Superior temporal gyrus (tissue), 1 donor: ENCODE results near the gene FBP2.
"Not testable (repeated sequence)": the region's sequence is repeated elsewhere in the genome, so short reads cannot be mapped to it uniquely, and the experiment has no call there.

ENCODE experiments used
- DNase-seq: peaks from one replicate; pipeline ENCODE4 v3.0.0-alpha.2; 2016; ENCODE audit errors: extremely low spot score

Gene FBP2

DNA sequence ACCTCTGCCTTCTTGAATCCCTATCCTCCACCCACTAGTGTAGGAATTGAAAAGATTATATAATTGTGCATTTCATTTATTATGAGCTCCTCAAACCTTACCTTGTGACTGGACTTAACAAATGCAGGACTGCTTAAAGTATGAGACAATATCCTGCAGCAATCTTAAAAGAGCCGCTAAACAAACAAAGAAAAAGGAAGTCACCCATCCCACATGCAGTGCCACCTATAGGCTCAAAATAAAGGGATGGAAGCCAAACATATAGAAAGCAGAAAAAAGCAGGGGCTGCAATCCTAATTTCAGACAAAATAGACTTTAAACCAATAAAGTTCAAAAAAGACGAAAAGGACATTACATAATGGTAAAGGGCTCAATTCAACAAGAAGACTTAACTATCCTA, 30.1 kb downstream of the FBP2 start:
- DNase-seq = no peak

DNA sequence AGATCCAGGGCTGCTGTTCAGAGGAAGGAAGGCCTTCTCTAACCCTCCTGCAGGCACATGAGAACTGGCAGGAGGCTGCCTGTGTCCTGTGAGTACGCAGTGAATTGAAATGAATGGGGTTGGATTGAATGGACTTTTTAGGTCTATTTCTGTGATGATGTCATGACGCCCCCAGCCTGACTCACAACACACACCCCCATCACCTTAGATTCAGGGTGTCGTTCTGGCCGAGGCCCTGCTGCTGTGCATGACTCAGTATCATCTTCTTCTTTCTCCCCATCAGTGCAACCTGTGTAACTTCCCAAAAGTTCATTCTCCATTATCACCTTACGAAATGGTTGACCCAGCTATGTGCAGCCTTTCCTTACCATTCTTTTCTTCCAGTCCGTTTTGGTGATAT, 33.4 kb downstream of the FBP2 start:
- DNase-seq = no peak

DNA sequence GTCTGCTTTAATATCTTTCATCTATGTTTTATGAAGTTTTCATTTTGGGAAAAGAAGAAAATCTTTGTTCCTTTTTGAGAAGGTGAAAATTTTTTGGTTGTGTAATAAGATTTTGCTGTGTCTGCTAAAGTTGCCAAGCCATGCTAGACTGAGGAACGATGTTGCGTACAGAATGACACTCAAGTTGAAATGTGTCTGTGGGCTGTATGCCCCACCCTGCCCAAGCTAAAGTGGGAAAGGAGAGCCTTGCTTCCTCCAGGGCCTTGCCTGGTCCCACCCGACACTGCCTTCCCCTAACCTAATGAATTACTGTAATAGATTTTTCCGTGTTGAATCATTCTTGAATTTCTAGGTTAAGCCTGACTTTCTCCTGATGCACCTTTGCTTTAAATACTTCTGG, 36.2 kb downstream of the FBP2 start:
- DNase-seq = no peak

DNA sequence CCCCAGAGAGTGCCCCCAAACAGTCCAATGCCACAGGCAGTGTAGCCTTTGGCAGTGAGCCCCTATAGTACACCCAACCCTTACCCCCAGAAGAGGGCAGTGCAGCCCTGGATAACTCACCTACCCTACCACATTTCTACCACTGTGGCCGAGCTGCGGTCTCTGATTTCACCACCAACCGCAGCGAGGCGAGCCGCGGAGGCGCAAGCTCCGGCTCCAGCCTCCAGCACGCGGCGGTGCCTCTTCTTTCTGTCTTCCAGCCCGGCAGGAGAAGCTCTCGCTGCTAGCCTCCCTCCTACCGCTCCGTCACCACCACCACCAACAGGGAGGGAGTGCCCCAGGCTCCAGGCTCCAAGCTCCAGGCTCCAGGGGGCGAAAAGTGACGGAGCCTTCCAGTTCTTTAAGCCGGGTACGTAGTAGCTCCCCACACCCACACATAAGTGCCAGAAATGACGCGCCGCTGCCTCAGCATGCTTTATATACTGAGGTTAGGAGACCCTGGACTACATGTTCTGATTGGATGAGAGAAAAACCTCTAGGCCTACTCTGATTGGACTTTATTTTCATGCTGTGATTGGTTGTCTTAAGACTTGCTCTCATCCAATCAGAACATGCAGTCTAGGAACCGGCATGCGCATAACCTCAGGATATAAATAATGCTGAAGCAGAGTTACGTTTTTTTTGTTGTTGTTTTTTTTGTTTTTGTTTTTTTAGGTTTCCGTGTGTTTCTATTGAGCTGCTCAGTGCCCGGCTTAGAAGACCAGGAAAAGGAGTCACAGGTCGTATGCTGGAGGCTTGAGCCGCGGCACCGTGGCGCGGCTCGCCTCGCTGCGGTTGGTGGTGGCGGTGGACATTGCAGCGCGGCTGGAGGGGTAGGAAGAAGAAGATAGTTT, 38.9 kb downstream of the FBP2 start, which contains the start of gene PCAT7:
PCAT7 (plus strand) TSS at position 645 of the 893 bp plus-strand sequence.
- DNase-seq = no peak

DNA sequence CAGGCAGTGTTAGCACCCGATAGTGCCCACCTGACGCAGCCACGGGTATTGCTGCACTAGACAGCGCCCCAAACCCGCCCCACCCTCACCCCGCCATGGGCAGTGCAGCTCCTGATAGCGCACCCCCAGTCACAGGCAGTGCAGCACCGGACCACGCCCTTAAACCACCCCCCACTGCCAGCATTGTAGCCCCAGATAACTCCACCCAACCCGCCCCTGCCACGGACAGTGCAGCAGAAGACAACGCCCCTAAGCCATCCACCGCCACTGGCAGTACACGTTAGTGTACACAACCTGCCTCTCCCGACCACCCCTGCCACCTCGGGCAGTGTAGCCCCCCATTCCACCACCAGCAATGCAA, 39.6 kb downstream of the FBP2 start:
- no peak for DNase-seq

DNA sequence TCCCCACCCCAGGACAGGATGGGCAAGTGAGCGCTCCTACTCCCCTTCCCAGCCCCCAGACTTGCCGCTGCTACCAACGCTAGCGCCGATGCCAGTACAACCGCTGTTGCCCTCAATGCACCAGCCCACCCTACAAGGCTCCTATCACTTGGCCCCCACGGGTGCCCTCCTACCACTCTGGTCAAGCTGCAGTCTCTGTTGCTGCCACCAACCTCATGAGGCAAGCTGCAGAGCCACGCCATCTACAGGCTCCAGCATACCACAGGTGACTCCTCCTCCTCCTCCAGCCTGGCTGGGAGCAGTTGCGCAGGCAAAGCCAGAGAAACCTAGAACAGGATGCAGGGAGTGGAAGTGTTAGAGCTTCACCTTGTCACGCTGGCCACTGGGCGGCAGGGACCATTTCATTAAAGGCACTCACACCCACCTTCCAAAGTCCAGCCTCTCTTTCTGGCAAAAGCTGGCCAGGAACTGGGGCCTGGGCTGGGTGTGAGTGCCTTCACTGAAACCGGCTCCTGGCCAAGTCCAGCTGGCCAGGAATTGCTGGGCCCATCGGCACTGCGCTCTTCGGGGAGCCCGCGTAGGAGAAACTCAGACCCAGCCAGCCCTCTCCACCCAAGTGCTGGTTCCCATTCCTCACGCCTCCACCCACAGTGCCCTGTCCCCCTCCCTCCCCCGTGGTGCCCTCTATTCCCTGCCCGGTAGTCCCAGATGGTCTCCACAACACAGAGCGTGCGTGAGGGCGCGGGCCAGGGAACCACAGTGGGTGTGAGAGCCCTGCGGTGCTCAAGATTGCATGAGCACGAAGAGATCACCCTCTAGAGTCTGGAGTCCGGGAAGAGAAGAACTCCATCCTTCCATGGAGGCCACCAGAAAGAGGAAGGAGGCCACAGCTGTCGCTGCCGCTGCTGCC, 40.3 kb downstream of the FBP2 start:
- no peak for DNase-seq

DNA sequence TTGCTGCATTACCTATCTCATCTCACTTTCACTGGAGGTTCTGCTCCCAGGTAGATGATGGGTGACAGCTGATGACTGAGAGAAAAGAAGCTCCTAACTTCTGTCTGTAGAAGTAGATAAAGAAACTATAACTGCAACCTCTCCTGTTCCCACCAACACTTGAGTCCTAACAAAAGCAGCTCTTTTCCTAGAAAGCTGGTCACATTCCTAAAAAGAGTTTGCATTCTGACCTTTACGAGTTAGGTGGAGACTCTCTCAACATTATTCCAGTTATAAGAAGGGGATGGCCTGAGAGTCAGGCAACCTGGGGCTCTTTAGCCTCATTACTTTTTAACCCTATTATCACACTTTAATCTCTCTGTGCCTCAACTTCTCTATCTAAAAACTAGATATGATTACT, 47.7 kb downstream of the FBP2 start:
- DNase-seq = no peak

DNA sequence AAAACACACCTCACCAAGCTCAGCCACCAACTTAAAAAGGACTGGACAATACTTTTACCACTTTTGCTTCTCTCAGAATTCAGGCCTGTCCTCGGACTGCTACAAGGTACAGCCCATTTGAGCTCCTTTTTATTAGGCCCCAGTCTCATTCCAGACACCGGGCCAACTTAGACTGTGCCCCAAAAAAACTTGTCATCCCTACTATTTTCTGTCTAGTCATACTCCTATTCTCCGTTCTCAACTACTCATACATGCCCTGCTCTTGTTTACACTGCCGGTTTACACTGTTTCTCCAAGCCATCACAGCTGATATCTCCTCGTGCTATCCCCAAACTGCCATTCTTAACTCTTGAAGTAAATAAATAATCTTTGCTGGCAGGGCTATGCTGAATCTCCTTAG, 49.3 kb downstream of the FBP2 start:
- DNase-seq = not testable (repeated sequence)

DNA sequence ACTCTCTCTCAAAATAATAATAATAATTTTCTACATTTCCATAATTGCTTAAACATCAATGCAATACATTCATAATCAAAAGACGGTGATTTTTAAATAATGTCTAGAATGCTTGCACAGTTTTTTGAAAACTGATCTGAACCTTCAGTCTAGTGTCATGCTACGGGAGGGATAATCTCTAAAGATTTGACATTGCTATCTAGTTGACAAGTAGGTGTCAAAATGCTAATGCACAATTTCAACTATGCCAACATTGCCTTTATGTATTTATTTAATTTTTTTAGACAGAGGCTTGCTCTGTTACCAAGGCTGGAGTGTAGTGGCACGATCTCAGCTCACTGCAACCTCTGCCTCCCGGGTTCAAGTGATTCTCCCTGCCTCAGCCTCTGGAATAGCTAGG, 54.7 kb downstream of the FBP2 start:
- no peak for DNase-seq

DNA sequence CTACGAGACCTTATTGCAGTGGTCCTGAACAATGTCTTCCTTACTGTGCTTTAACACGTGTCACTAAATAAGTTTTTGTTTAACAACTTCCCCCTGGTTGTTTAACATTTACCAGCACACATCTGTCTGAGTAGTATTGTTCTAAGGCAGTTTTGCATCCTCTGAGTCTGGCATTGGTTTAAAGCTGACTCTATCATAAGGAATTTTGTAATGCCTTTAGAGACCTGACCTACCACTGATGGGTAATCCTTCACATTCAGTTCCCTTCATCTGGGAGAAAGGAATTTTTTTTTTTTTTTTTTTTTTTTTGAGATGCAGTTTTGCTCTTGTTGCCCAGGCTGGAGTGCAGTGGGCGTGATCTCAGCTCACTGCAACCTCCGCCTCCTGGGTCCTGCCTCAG, 58.7 kb downstream of the FBP2 start:
- no peak for DNase-seq

DNA sequence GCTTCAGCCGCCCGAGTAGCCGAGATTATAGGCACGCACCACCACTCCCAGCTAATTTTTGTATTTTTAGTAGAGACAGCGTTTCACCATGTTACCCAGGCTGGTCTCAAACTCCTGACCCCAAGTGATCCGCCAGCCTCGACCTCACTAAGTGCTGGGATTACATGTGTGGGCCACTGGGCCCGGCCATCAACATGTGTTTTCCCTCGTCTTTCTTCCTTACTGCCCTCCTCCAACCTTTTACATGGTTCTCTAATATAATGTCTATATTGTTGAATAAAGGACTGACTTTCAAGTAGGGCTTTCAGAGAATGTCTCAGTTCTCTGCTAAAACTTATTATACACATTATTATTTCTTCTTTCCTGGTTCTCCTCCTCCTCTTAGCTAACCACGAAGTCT, 60.0 kb downstream of the FBP2 start:
- DNase-seq = no peak

DNA sequence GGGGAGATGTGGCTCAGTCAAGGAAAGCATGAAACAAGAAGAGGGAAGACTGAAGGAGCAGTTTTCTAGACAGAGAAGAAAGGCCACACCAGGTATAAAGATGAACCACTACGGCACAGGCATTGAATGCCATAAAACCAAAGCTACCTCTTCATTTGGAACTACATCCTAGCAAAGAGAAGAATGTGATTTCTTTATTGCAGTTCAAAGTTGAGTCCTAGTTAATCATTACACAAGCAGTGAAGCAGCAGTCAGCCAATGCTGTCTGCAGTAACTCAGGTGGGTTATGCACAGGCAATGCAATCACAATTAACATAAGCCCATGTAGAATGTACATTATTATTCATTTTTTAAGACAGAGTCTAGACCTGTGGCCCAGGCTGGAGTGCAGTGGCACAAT, 60.5 kb downstream of the FBP2 start:
- no peak for DNase-seq

DNA sequence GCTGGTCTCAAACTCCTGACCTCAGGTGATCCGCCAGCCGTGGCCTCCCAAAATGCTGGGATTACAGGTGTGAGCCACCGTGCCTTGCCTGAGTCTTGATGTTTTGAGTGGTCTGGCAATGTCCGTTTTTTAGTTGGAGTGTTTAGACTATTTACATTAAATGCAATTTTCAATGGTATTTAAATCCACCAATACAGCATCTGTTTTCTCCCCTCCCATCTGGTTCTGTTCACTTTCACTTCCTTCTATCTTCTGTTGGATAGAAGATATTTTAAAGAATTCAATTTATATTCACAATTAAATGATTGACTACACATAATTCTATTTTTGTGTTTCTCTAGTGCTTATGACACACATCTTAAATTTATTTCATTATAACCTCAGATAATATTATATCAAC, 64.7 kb downstream of the FBP2 start:
- no peak for DNase-seq

DNA sequence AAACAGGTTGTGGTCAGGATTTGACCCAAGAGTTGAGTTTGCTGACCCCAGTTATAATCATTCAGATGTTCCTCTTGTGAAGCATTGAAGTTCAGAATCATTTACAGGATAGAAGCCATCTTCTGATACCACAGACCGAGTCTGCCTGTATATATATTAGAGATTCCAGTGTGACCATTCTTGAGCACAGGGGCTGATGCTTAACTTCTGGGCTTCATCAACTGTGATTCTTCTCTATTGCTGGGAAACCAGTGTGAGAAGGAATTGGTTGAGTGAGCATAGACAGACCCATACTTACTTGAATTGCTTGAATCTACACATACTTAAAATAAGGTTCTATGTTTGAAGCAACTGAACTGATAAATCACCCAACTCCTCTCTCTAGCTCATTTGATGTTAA, 66.7 kb downstream of the FBP2 start:
- no peak for DNase-seq

DNA sequence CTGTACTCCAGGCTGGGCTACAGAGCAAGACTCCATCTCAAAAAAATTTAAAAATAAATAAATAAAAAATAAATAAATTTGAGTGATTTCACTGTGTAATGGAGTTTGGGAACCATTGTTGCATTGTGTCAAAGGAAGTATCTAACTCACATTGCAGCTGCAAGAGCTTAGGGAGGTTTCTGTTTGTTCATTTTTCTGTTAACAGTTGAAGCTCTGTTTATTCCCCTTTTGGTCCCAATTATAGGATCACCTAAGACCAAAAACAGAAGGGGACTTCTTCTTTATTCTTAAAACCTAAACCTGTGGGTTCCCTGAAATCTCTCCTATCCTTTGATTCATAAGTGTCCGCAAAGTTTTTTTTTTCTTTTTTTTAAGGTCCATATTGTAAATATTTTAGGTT, 67.4 kb downstream of the FBP2 start:
- DNase-seq = no peak

DNA sequence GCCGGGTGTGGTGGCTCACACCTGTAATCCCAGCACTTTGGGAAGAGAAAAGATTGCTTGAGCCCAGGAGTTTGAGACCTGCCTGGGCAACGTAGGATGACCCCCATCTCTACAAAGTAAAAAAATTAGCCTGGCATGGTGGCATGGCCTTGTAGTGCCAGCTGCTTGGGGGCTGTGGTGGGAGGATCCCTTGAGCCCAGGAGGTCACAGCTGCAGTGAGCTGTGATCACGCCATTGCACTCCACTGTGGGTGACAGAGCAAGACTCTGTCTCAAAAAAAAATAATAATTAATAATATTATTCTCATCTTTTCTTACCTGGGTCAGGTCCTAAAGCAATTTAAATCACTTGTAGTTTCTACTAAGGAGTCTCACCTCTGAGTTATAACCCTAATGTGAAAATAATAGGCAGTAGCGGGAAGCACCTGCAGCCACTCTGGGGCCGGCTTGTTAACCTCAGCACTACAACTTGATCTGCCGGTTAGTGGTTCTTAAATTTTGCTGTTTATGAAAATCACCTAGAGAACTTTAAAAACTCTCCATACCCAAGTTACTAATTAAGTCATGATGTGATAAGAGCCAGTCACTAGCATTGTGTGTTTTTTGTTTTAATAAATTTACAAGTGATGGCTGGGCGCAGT, 68.1 kb downstream of the FBP2 start:
- no peak for DNase-seq

DNA sequence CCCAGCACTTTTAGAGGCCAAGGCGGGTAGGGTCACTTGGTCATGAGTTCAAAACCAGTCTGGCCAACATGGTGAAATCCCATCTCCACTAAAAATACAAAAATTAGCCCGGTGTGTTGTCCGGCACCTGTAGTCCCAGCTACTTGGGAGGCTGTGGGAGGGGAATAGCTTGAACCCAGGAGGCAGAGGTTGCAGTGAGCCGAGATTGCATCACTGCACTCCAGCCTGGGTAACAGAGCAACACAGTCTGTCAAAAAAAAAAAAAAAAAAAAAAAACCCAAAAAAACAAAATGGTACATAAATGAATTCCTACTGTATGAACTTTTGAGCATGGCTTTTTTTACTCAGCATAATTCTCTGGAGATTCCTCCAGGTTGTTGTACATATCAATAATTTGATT, 76.4 kb downstream of the FBP2 start:
- DNase-seq = no peak

DNA sequence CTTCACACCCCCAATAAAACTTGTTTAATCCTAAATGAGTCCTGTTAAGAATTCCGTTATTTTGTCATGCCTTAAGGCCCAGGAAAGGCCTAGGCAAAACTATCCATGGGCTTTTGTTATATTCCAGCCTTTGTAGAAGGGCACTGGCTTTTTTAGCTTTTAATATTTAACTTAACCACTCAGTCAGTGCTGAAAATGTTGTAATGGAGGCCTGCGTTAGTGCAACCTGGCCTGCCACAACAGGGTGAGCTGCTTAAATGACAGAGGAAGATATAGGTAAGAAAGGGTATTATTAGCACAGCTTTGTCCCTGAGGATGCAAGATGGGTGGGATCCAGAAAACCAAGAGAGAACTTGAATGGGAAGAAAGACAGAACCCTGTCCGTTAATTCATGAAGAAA, 78.9 kb downstream of the FBP2 start:
- DNase-seq = no peak

DNA sequence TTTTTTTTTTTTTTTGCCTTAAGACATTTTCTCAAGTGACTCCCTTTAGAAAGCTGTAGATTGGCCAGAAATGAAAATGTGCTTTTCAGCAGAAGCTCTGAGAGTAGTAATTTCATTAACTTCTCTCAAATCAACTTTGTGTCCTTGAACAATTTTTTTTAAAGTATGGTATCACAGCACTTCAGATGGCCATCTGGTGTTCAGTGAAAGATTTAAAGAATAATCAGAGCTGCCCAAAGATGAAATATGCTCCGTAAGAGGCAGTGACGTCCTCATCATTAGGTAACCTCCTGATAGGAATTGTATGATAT, 81.7 kb downstream of the FBP2 start:
- no peak for DNase-seq

DNA sequence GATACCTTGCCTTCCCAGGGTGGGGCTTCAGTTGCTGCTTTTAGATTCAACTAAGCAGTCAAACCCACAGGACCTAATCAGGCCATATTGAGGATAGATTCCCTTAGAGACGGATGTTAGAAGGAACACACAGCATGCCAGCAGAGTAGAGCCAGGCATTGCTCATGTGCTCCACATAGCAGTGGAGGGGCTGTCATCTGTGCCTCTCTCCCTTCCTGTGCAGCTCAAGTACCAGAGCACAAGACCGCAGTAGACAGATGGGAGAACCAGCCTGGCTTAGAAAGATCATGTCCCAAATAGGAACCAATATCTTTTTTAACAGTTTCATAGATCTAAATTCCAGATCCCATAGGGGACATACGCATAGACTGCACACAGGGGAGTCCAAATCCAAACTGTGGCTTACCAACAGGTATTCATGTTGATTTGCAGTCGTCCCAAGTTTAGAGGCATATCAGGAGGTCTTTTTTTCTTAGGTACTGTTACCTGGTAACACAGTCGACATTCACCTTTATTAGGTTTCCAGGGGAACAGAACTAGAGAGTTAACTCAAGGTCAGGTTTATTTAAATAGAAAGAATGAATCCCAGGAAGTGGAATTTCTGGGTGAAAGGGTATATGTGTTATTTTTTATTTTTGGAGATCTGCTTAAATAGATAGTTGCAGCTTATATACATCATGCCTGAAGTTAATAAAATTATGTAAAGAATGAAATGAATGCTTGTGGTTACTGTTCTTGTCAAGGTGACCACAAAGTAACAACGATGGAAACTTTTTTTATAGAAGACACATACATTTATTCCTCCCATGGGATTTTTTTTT, 82.3 kb downstream of the FBP2 start:
- no peak for DNase-seq
